A204.1 (cell line): ENCODE measurements around the gene PHACTR1.
"Not testable (repeated sequence)": the region's sequence is repeated elsewhere in the genome, so short reads cannot be mapped to it uniquely, and the experiment has no call there.

ENCODE experiments used
- FAIRE-seq: peaks from 2 replicates; lab custom pipeline; 2012; peaks lifted over from hg19 to GRCh38; lab: Jason Lieb, UNC

The PHACTR1 gene

GRCh38 chr6:13326031-13326586 lies 609.5 kb downstream of the PHACTR1 start:
- FAIRE-seq, result not testable (repeated sequence)

GRCh38 chr6:13327691-13328075 lies 611.1 kb downstream of the PHACTR1 start:
- no peak for FAIRE-seq

- no peak for FAIRE-seq
These were observed 611.7 kb downstream of the PHACTR1 start, which contains the start of gene TBC1D7 for GRCh38 chr6:13328076-13328874. Gene TBC1D7, minus strand, starts transcription at chr6:13328537. Its CDS starts 1,639 bp downstream, at chr6:13326898.

GRCh38 chr6:13328875-13329183 lies 612.3 kb downstream of the PHACTR1 start:
- no peak for FAIRE-seq

GRCh38 chr6:13331516-13332348 lies 615.2 kb downstream of the PHACTR1 start:
- FAIRE-seq, result no peak

- FAIRE-seq, result no peak
These were observed 615.8 kb downstream of the PHACTR1 start for GRCh38 chr6:13332349-13332706.

- no peak for FAIRE-seq
These were observed 618.4 kb downstream of the PHACTR1 start for GRCh38 chr6:13334953-13335352.

GRCh38 chr6:13336553-13336952 lies 620.0 kb downstream of the PHACTR1 start:
- peak; percentile 64 for FAIRE-seq

- no peak for FAIRE-seq
These were observed 621.5 kb downstream of the PHACTR1 start for GRCh38 chr6:13338038-13338437.
